Coronary artery (tissue), 2 donors: ENCODE data around the gene PRSS2.

Experiments
- DNase-seq: peaks from one replicate; pipeline ENCODE4 v3.0.0-alpha.2; 2017; ENCODE audit warnings: low spot score
- H3K27ac ChIP-seq, 2 donors: fragments of 200-600 bp; sonication (generic); one replicate each; pipeline ENCODE4 v1.5.1; 2016 to 2019
- H3K4me3 ChIP-seq: fragments of 200-600 bp; sonication (generic); 2 replicates; pipeline ENCODE4 v1.5.1; 2016; ENCODE audit warnings: mild to moderate bottlenecking, moderate library complexity
- CTCF ChIP-seq: fragments of 200-600 bp; sonication (generic); IDR thresholded peaks from one replicate; pipeline ENCODE4 v1.5.1; 2019; ENCODE audit warnings: antibody characterized with exemption

PRSS2 gene

GRCh38 chr7:142809671-142810070 is 38.9 kb downstream of the PRSS2 start:
- Histone ChIP-seq H3K4me3 (no peak overlapping the region), H3K27ac (no peak overlapping the region)
- TF ChIP-seq CTCF, result no peak
- DNase-seq, result no peak

- H3K4me3 ChIP-seq, result no peak overlapping the region
- peak; percentile 35 for TF ChIP-seq CTCF
- H3K27ac ChIP-seq, result no peak overlapping the region
- no peak for DNase-seq
These were observed 40.5 kb downstream of the PRSS2 start for GRCh38 chr7:142811154-142811737.

DNA sequence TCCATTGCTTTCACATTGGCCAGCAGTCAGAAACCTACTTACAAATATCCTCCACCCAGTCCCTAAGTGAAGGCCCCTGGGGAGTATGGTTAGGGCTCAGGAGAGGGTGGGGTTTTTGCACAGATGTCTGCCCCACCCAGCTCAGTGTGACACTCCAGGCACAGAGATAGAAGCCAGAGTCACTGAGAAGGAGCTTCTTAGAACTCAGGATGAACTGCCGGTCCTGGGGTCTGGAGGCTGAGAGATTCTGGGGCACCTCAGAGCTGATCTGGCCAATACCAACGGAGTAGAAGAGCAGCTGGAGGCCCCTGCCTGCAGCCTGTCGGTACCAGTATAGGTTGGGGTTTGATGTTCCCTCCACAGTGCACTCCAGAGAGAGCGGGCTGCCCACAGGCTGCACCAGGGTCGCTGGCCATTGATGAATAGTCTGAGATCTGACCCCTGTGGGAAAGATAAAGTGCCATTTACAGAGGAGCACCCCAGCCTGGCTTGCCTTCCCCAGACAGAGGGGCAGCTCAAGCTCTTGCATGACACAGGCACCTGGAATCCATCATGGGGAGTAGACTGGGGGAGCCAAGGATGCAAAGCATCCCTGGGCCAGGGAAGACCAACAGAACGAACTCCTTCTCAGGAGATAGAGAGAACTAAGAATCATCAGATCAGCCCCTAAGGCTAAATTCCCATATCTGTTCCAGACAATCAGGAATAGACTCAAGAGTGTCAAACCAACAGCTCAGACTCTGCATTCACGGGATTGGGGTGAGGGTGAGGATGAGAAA is 41.9 kb downstream of the PRSS2 start:
- no peak for DNase-seq
- H3K27ac ChIP-seq, result no peak overlapping the region
- H3K4me3 ChIP-seq, result no peak overlapping the region
- no peak for TF ChIP-seq CTCF

DNA sequence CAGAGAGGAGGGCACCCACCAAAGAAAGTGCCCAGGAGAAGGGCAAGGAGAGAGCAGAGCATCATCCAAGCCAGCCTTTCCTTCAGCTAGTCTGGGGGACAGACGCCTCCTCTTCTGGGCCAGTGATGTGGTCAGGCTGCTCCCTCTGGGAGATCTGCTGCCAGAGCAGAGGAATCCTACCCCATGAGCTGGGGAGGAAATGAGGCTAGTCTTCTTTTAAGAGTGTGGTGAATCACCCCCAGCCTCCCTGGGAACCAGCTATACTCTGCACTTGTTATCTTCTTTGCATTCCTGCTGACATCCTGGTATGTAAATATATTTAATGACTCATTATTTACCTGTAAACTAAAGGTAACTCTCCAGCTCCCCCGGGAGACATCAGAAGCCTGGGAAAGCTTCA is 42.5 kb downstream of the PRSS2 start:
- H3K27ac ChIP-seq, result no peak overlapping the region
- TF ChIP-seq CTCF, result no peak
- no peak for DNase-seq
- H3K4me3 ChIP-seq, result no peak overlapping the region

DNA sequence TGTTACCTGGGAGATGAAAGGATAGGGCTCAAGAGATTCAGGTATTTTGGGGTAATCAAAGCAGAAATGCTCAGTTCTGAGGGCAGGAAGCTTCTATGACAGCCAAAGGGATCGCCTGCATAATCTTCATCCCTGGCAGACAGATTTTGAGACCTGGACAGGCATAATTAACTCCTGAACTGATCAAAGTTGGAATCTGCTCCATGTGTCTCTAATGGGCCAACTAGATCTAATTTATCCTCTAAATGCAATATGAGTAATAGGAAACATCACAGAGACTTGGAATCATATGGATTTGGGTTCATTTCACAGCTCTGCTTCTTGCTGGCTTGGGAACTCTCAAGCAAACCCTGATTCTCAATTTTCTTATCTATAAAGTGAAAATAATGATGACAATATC is 42.9 kb downstream of the PRSS2 start:
- no peak for DNase-seq
- Histone ChIP-seq H3K27ac (no peak overlapping the region), H3K4me3 (no peak overlapping the region)
- no peak for TF ChIP-seq CTCF

- Histone ChIP-seq H3K27ac (no peak overlapping the region), H3K4me3 (no peak overlapping the region)
- TF ChIP-seq CTCF, result no peak
- no peak for DNase-seq
These were observed 43.7 kb downstream of the PRSS2 start for GRCh38 chr7:142814451-142814850.

DNA sequence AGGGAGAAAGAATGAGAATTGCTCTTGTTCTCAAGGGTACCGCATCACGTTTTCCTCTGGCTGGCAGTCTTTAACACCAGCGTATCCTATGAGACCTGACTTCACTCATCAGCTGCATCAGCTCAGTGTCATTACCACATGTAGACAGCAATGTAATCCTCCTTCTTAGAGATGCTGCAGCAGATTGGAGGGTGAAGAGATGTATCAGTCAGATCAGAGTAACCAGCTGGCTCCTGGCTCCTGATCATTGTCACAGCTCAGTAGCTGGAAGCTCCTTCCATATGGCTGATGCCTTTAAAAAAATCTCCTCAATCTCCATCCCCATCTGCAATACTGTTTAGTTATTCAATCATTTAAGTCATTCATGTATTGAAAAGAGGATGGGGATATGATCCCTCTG is 44.4 kb downstream of the PRSS2 start:
- TF ChIP-seq CTCF, result no peak
- H3K27ac ChIP-seq, result no peak overlapping the region
- no peak for DNase-seq

More for the DNA sequence above, 44.4 kb downstream of the PRSS2 start:
- H3K4me3 ChIP-seq, result no peak overlapping the region
